Activated T-cell treated with anti-CD3 and anti-CD28 coated beads, Interleukin-2, amount 50 U/mL, for 4 hours (primary cell): Measurements from ENCODE around the gene PLCE1. TPM values are rescaled to one million over a fixed set of nuclear protein-coding genes. Genes with fewer than 3 reads are reported as not detected.

Experiments used
- ATAC-seq, 2 donors: fragments of 200-7000 bp; cut with Tn5 transposase; one replicate each; pipeline ENCODE4 v1.10.0; 2021
- DNase-seq: peaks from one replicate; pipeline ENCODE4 v3.0.0-alpha.2; 2020
- H3K27me3 Mint-ChIP-seq: one replicate; pipeline ENCODE4 v1.8.0; 2021; ENCODE audit warnings: low read depth, mixed read lengths
- H3K36me3 Mint-ChIP-seq: one replicate; pipeline ENCODE4 v1.8.0; 2022; ENCODE audit warnings: mixed read lengths; ENCODE audit not compliant: insufficient read depth
- H3K4me1 Mint-ChIP-seq: one replicate; pipeline ENCODE4 v1.8.0; 2021; ENCODE audit warnings: low read depth, mixed read lengths
- H3K4me3 Mint-ChIP-seq: one replicate; pipeline ENCODE4 v1.8.0; 2021; ENCODE audit warnings: mild to moderate bottlenecking, moderate library complexity, mixed read lengths
- H3K9me3 Mint-ChIP-seq: one replicate; pipeline ENCODE4 v1.8.0; 2021; ENCODE audit warnings: mixed read lengths
- total RNA-seq, 3 donors: library from RNA; stranded (reverse); gene quantifications; one replicate each; pipeline ENCODE4 v1.2.1, GENCODE V29; 2021

Gene PLCE1
- total RNA-seq, 3 donors from 2014 or later = 0.03 TPM; not detected in 1

DNA sequence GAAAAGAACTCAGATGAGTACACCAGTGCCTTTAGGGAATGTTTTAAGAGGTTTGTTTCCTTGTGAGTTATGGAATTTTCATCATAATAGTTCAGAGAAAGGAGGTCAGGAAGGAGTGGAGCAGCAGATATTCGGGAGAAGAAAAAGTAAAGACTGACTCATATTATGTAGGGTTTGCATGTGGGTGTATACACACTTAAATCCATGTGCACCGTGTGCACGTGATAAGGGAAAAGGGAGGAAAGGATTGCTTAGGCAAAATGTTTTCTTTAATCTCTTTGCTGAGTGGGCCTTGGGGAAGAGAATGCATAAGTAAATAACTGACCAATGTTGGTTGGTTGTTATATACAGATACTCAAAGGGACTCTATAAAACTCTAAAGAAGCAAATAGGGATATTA, 30.2 kb downstream of the PLCE1 start:
- ATAC-seq = no peak
- H3K4me1 Mint-ChIP-seq = no peaks in the 10 kb centered on the region
- H3K36me3 Mint-ChIP-seq = no peaks in the 10 kb centered on the region
- DNase-seq = no peak
- H3K27me3 Mint-ChIP-seq = peaks cover 3% of the 10 kb centered on the region
- H3K9me3 Mint-ChIP-seq = peaks cover 9% of the 10 kb centered on the region
- no peak overlapping the region for H3K4me3 Mint-ChIP-seq

DNA sequence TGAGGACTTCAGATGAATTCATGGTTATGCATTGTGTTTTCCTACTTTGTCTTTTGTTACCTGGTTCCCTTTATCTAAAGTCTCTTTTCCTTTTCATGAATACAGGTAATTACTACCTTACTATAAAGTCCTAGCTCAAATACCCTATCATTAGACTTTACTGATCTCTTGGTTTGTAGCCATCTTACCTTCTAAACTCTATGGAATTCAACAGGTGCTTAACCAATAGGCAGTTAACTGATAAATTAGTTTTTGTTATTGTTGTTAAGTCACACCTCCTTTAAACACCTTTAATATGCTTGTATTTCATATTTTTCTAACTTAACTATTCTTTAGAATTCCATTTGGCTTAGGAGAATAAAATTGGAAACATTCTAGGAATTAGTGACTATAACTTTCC, 30.7 kb downstream of the PLCE1 start:
- Mint-ChIP-seq H3K4me1 (no peaks in the 10 kb centered on the region), H3K4me3 (no peak overlapping the region), H3K27me3 (peaks cover 3% of the 10 kb centered on the region), H3K36me3 (no peaks in the 10 kb centered on the region), H3K9me3 (peaks cover 13% of the 10 kb centered on the region)
- DNase-seq (no peak), ATAC-seq (no peak)

DNA sequence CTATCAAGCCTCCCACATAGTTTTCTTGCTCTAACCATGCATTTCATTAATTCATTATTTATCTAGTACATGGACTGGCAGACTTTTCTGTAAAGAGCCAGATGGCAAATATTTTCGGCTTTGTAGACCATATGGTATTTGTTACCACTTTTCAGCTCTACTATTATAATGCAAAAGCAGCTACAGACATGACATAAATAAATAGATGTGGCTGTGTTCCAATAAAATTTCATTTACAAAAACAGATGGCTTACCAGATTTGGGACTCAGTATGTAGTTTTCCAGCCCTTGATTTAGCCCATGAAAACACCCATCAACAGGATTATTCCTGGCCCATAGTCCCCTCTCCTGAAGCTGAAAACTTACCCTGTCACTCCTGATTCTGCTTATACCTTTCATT, 32.1 kb downstream of the PLCE1 start:
- no peaks in the 10 kb centered on the region for H3K4me1 Mint-ChIP-seq
- DNase-seq (no peak), ATAC-seq (no peak)
- peaks cover 3% of the 10 kb centered on the region for H3K27me3 Mint-ChIP-seq
- H3K4me3 Mint-ChIP-seq = no peak overlapping the region
- H3K36me3 Mint-ChIP-seq = no peaks in the 10 kb centered on the region
- peaks cover 22% of the 10 kb centered on the region for H3K9me3 Mint-ChIP-seq

DNA sequence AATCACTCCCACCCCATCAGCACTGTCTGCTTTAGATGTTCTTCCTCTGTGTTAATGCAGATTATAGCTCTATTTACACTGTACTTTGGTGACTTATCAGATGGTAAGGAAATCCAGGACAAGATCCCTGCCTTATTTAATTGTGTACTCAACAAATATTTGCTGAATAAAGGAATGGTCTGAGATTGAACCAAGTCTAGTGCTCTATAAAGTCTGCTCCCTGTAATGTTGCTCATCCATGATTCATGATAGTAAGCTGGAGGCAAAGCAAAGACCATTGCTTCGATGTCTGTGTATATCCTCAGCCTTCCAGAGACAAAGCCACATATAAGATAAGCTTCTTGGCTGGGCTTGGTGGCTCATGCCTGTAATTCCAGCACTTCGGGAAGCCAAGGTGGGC, 33.5 kb downstream of the PLCE1 start:
- no peaks in the 10 kb centered on the region for H3K4me1 Mint-ChIP-seq
- no peak overlapping the region for H3K4me3 Mint-ChIP-seq
- H3K9me3 Mint-ChIP-seq = peaks cover 25% of the 10 kb centered on the region
- DNase-seq = no peak
- no peaks in the 10 kb centered on the region for H3K36me3 Mint-ChIP-seq
- H3K27me3 Mint-ChIP-seq = peaks cover 5% of the 10 kb centered on the region
- no peak for ATAC-seq

DNA sequence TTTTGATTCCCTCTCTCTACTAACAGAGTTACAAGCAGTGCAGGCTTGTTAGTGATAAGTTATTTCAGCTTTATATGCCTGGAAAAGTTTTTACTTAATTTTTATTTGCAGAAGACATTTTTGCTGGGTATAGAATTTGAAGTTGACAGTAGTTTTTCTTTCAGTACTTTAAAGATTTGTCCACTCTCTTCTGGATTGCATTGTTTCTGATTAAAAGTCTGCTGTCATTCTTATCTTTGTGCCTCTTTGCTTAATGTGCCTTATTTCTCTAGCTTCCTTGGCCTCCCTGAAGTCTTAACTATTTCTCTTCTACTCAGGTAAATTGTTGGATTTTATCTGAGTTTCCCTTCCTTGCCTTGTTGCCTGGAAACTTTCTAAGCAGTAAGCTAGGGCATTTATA, 36.2 kb downstream of the PLCE1 start:
- peaks cover 24% of the 10 kb centered on the region for H3K9me3 Mint-ChIP-seq
- no peaks in the 10 kb centered on the region for H3K4me1 Mint-ChIP-seq
- DNase-seq (no peak), ATAC-seq (no peak)
- H3K36me3 Mint-ChIP-seq = no peaks in the 10 kb centered on the region
- H3K4me3 Mint-ChIP-seq = no peak overlapping the region
- H3K27me3 Mint-ChIP-seq = peaks cover 4% of the 10 kb centered on the region

DNA sequence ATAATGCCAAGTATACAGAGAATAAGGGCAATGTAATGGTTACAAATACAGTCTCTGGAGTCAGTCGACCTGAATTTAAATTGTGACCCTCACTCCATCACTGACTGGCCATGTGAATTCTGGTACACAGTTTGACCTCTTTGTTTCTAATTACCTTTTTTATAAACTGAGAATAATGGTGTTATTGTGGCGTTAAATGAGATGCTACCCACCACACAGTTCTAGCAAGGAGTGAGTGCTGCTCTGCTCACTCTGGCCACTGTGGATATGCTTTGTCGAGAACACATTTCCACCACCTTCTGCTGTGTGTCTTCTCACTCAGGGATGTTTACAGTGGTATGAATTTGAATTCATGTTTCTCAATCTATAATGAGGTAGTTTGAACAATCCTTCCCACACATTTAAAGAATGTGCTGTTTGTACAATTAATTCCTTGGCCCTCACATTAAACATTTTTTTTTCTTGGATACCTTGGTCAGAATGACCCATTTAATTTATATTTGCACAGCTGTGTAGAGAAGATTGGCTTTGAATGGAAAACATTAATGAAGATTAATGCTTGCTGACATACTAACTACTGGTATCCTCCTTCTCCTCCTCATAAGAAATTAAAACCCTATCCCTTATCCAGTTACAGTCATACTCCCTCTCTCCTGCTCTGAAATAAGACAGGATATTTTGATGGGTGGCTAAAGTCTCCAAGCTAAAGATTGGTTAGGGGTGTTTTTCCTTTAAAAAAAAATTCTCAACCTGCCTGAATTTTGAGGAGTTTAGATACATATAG, 42.4 kb downstream of the PLCE1 start:
- ATAC-seq (no peak), DNase-seq (no peak)
- peaks cover 7% of the 10 kb centered on the region for H3K27me3 Mint-ChIP-seq
- no peak overlapping the region for H3K4me3 Mint-ChIP-seq
- no peaks in the 10 kb centered on the region for H3K36me3 Mint-ChIP-seq
- H3K9me3 Mint-ChIP-seq = peaks cover 3% of the 10 kb centered on the region
- H3K4me1 Mint-ChIP-seq = no peaks in the 10 kb centered on the region

DNA sequence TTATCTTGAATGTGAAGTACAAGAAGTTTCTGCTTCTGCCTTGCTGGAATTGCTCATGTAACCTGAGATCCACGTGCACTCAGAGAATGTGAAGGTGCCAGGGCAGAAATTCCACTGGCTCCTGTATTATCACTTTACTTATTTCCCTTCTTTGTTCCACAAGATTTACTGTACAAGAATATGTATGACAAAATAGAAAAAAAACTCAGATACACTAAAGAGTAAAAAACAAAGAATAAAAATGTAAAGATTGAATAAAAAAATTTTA, 43.0 kb downstream of the PLCE1 start:
- H3K27me3 Mint-ChIP-seq = peaks cover 5% of the 10 kb centered on the region
- no peak for DNase-seq
- peaks cover 3% of the 10 kb centered on the region for H3K9me3 Mint-ChIP-seq
- no peak overlapping the region for H3K4me3 Mint-ChIP-seq
- no peaks in the 10 kb centered on the region for H3K36me3 Mint-ChIP-seq
- ATAC-seq = no peak
- no peaks in the 10 kb centered on the region for H3K4me1 Mint-ChIP-seq

DNA sequence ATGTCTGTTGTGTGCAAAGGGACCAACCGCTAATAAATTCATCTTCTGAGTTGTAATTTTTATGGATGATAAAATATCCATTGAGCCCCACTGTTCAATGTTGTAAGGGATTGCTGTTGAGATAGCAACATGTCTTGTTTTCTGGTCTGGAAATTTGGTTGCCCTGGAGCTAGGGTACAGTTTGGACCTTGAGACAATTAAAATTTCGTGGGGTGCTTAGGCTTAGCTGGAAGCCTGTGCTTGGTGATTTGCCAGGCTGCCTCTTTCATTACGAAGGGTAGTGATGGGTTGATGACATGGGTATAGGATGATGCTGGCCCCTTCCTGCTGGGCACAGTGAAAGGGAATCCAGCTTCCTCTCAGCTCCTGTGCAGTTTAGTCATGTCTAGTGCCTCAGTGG, 43.6 kb downstream of the PLCE1 start:
- H3K36me3 Mint-ChIP-seq = no peaks in the 10 kb centered on the region
- no peaks in the 10 kb centered on the region for H3K4me1 Mint-ChIP-seq
- H3K27me3 Mint-ChIP-seq = peaks cover 5% of the 10 kb centered on the region
- ATAC-seq (no peak), DNase-seq (no peak)
- H3K4me3 Mint-ChIP-seq = no peak overlapping the region
- H3K9me3 Mint-ChIP-seq = peaks cover 3% of the 10 kb centered on the region

DNA sequence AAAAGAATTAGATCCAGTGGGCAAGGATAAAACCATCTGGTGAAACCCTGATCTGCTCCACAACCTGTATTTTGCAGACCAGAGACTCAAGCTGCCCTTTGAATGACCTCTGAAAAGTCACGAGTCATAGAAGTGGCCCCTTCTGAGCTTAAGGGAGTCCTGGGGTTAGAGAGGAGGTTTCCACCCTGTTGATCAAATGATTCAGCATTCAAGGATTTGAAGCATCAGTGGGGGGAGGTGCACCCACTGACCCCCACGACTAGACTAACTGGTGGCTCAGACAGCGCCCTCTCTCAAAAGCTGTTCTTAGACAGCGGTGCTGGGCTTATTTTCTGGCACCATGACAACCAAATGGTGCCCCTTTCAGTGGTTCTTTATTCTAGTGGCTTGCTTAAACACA, 44.3 kb downstream of the PLCE1 start:
- DNase-seq (no peak), ATAC-seq (no peak)
- Mint-ChIP-seq H3K27me3 (peaks cover 5% of the 10 kb centered on the region), H3K4me1 (no peaks in the 10 kb centered on the region), H3K9me3 (no peaks in the 10 kb centered on the region), H3K36me3 (no peaks in the 10 kb centered on the region), H3K4me3 (no peak overlapping the region)

DNA sequence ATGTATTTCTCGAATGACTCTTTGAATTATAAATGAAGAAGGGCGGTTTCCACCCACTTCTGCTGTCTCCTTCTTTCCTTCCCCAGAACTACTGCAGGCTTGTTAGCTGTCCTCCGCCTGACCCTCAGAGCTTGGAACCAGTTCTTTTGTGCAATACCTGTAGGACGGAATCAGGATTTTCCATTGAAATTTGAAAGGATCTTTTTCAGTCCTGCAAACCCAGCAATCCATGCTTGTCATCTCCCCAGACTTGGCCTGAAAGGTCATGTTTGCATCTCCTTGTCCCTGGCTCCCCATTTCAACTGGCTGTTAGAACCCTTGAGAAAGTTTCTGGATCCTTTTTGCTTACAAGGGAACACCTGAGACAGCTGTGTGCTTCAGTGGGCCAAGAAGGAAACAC, 47.5 kb downstream of the PLCE1 start:
- Mint-ChIP-seq H3K36me3 (no peaks in the 10 kb centered on the region), H3K4me3 (no peak overlapping the region), H3K9me3 (no peaks in the 10 kb centered on the region), H3K27me3 (peaks cover 3% of the 10 kb centered on the region), H3K4me1 (no peaks in the 10 kb centered on the region)
- no peak for DNase-seq
- ATAC-seq = no peak

DNA sequence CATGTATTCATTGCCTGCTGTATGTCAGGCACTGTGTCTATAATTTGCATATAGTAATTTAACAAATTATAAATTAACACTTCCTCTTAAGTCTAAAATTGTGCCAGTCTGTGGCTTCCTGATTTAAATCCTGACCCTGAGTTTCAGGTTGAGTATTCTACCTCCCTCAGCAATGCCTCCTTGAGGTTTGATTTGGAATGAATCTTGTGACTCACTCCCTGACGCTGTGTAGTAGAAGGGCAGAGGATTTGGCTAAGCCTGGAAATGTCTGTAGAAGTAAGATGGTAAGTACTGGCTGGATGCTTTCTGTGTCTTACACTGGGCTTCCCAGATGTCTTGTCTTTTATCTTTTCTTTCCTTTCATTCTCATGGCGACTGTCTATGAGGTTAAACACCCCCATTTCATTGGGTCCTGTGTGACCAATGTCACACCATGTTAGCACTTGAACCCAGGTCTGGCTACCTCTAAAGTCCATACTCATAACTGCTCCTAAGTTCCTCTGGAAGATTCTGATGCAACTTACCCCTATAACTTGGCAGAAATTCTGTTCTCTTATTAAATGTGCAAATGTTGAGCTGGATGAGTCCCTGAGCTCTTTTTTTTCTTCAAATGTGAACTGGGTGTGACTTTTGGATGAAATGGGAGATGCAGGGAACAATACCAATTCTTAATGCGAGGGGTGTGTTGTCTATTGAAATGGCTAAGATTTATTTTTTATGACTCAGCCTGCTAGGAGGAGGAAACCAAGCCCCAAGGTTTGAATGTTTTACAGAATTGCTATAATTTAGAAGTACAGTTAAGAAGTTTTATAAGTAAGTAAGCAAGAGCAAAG, 48.5 kb downstream of the PLCE1 start:
- H3K36me3 Mint-ChIP-seq = no peaks in the 10 kb centered on the region
- no peak overlapping the region for H3K4me3 Mint-ChIP-seq
- H3K9me3 Mint-ChIP-seq = no peaks in the 10 kb centered on the region
- ATAC-seq (no peak), DNase-seq (no peak)
- H3K27me3 Mint-ChIP-seq = peaks cover 3% of the 10 kb centered on the region
- no peaks in the 10 kb centered on the region for H3K4me1 Mint-ChIP-seq

DNA sequence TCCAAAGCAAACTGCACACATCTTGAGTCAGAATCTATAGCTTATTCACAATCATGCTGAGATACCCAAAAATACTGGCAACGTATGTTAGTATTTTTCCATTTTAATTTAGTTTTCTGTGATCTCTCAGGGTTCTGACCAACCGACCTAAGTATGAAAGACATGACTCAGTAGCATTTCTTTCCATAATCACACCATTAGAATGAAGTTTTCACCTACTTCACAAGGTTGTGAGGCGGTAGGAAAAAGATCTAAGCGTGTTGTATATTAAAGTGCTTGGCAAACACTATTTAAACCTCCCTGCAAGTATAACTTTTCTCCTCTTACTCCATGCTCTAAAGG, 49.1 kb downstream of the PLCE1 start:
- peaks cover 3% of the 10 kb centered on the region for H3K27me3 Mint-ChIP-seq

More for the DNA sequence above, 49.1 kb downstream of the PLCE1 start:
- Mint-ChIP-seq H3K4me3 (no peak overlapping the region), H3K36me3 (no peaks in the 10 kb centered on the region), H3K4me1 (no peaks in the 10 kb centered on the region), H3K9me3 (no peaks in the 10 kb centered on the region)
- ATAC-seq = no peak
- DNase-seq = no peak

Other genes with a start within 250 kb of the PLCE1 start
- gene LGI1, start 236.0 kb upstream of the PLCE1 start, total RNA-seq = not detected
- gene SLC35G1, start 100.0 kb upstream of the PLCE1 start, total RNA-seq = 1 to 10 TPM; 3.3 to 4.4 (median 4.0) TPM